Measurements from ENCODE around the gene DPRX.

DNA sequence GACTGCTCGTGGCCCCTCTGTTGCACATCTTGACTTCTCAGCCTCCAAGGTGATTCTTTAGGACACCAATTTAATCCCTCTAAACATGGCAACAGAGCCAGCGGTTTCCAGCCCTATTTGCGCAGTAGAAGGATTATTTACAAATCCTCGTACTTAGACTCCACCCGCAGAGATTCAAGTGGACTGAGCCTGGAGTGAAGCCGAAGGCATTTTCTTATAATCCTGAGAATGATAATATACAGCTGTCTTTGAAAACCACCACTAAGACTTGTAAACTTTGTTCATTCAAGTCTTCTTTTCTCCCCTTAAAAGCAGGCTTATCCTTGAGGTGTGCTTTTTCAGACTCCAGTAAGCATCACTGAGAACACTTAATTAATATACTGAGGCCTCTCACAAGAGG, 4.8 kb upstream of the DPRX start:
- TF ChIP-seq CTCF (conservative IDR thresholded peaks at IDR 0.05; ENCODE audit: low read length) = no peak
- no peak for TF ChIP-seq EZH2phosphoT487 (IDR thresholded peaks at IDR 0.05; ENCODE audit: borderline replicate concordance, low read depth, low read length)
